ENCODE measurements around the gene LRP2BP.
"Not testable (repeated sequence)": the region's sequence is repeated elsewhere in the genome, so short reads cannot be mapped to it uniquely, and the experiment has no call there.

Gene LRP2BP

DNA sequence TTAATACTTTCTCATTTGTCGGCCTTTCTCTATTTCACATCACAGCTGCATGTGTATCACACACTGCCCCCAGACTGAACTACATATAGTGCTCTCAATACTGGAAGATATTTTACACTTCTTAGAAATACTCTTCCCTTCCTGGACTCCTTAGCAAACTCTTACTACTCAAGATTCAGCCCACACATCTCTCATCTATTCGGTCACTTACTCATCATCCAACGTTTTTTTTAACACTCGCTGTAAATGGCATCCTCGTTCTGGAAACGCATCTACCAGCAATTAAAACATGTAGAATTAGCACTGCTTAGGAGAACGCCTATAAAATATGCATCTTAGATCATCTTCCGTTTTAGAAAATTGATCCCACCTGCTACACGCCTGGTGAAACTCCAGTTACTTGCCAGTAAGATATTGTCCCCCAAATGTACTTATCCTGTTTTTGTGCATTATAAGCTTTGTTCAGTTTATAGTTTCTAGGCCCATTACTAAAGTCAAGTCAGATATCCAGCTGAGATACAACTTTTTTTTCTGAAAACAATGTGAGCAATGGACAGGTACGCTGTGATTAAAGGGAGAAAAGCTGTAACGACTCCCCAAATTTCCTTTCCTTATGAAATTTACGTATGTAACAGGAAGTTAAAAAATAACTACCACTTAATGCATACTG lies 1.0 kb downstream of the LRP2BP start:
- DNase-seq, result no peak

DNA sequence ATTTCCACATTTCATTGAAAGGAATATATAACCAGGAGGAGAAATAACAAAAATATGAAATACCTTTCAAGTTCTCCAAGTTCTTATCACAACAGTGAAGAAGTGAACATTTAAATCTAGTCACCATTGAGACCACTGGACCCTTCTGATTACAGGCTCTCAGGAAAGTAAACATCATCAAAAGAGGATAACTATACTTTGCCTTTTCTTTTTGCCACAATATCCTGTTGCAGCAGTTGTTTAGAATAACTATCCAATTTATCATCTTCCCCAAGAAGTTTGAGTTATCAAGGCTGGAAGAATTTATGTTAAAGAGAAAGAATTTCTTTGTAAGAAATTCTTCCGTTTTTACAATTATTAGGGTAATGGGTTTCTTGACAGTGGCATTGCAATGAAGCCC lies 3.6 kb downstream of the LRP2BP start:
- DNase-seq, result no peak

DNA sequence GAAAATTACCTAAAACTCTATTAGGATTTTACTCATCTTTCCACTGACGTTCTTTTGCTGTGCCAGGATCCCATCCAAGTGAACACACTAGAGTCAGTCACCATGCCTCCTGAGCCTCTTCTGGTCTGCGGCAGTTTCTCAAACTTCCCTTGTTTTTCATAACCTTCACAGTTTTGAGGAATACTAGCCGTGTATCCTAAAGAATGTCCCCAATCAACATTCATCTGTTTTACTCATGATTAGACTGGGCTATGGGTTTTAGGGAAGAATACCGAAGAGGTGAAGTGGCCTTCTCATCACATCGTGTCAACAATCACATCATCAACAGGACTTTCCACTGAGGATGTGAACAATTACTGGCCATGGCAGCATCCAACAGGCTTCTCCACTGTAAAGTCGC lies 4.8 kb downstream of the LRP2BP start:
- DNase-seq, result no peak

DNA sequence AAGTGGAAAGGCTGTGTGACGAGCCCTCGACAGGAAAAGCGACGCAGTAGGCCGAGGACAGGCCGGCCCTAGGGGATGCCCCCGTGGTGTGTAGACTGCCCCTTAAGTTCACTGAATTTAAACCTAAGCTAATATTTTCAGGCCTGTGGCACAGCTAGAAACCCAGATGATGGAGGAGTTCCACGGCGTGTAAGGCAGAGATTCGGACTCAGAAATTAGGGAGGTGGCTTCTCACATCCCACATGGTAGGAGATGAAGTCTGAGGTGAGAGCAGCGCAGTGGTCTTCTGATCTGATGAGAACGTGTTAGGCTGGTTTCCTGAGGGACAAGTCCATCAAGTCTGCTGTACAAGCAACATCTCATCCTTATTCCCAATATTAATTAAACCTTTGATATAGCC lies 7.8 kb downstream of the LRP2BP start:
- DNase-seq, result no peak

DNA sequence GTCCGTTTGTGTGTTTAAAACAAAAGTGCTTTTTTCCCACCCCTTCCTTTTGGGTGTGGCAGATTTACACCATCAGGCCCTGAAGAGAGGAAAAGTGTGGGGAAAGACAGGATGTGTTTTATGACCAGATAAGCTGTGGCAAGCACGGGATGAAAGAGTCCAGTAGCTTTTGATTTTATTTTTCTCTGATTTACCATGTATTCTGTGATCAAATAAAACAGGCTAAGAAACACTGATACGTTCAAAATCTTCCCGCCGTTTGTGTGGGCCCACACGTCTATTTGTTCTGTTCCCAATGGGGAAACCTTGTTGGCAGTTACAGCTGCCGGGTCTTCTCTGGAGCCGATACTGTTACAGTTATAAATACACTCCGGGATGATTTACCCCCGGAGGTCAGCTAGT lies 10.8 kb downstream of the LRP2BP start:
- no peak for DNase-seq

DNA sequence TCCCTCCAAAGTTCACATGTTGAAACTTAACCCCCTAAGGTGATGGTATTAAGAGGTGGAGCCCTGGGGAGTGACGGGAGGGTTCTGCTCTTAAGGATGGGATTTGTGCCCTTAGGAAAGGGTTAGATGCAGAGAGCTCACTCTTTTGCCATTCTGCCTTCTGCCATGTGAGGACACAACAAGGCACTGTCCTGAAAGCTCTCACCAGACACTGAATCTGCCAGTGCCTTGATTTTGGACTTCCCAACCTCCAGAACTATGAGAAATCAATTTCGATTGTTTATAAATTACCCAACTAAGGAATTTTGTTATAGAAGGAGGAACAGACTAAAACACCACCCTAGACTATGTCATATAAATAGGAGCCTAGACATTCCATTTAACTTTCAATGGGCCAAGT lies 11.7 kb downstream of the LRP2BP start:
- no peak for DNase-seq

DNA sequence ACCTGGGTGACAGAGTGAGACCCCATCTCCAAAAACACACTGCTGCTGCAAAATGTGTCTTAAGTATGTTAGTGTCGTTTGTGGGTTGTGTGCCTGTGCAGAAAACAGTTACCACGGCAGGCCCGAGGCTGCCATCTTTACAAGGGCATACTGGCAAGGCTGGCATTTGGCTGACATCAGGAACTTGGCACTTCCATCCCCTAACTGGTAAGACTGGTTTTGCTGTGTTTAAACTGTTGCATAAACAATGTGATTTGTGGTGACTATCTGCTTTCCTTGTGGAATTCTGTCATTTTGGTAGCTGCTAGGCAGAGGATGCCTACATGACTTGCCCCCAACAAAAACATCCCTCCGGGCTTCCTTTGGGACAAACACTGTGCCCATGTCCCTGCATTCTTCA lies 12.3 kb downstream of the LRP2BP start:
- DNase-seq, result no peak

DNA sequence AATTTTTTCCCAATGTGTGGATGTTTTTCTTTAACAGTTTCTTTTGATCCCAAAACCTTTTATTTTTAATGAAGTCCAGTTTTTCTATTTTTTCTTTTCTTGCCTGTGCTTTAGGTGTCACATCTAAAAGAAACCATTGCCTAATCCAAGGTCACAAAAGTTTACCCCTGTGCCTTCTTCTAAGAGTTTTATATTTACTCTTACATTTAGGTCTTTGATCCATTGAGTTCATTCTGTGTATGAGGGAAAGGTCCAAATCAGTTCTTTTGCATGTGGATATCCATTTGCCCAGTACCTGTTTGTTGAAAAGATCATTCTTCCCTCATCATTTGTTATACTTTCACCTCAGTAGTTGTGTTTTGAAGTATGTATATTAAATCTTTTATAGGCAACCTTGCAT lies 13.0 kb downstream of the LRP2BP start:
- DNase-seq, result no peak

DNA sequence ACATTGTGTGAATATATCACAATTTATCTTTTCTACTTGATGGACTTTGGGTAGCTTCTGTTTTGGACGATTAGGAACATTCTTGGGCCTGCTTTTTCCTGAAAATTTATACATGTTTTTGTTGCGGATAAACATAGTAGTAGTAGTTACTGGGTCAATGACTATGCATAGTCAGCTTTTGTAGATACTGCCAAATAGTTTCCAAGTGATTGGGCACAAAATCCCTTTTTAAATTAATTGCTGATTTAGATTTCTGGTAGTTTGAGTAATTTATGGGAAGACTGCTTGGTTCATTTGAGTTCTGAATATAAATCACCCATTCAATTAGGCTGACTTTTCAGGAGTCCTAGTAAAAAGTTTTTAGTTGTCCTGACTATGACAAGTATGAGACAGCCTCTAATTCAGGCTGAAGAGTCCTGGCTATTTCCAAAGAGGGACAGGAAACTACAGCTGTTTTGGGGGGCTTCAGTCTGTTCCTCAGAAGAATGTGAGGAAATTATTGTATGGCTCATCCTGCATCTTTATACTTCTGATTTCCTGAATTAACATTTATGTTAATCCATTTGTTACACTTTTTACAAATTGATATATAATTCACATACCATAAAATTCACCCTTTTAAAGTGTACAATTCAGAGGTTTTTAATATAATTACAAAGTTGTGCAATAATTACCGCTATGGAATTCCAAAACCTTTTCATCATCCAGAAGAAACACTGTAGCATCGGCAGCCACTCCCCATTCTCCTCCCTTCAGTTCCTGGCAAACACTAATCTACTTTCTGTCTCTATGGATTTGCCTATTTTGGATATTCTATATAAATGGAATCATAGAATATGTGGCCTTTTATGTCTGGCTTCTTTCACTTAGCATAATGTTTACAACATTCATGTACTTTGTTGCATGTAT lies 14.2 kb downstream of the LRP2BP start:
- DNase-seq, result no peak

DNA sequence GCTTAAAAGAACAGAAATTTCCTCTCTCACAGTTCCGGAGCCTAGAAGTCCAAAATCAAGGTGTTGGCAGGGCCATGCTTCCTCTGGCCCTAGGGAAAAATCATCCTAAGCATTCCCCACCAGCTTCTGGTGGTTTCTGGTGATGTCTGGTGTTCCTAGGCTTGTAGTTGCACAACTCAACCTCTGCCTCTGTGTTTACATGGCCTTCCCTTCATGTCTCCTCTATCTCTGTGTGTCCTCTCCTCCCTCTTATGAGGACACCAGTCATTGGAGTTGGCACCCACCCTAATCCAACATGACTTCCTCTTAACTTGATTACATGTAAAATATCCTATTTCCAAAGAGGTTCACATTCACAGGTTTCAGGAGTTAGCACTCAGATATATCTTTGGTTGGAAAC lies 15.4 kb downstream of the LRP2BP start:
- DNase-seq, result no peak

DNA sequence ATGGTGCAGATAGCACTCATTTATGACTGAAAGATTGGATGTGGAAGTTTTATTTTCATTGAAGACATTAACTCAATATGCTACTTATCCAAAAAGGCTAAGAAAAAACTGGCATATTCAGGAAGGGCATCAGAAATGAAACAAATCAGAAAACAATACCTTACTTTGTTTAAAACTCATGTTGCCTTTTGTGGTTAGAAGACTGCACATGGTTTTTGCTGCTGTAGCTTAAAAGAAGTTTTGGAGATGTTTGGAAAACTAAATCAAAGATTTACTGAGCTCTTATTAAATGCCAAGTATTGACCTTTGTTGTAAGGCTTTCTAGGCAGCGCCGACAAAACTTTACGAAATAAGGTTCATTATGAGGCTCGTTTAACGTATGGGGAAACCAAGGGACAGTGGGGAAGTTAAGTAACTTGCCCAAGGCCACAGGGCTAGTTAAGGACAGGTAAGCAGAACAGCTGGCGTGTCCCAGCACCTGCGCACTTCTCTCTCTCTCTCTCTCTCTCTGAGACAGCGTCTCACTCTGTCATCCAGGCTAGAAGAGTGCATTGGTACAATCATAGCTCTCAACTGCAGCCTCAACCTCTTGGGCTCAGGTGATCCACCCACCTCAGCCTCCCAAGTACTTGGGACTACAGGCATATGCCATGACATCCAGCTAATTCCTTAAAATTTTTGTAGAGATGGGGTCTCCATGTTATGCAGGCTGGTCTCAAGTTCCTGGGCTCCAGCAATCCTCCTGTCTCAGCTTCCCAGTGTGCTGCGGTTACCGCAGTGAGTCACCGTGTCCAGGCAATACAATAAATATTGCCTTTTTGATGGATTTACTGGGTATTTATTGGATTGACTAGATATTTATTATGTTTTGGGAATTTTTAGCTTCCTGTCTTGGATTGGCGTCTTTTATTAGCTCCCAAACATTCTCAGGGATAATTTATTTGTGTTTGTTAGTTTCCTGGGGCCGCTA lies 16.1 kb downstream of the LRP2BP start:
- no peak for DNase-seq

DNA sequence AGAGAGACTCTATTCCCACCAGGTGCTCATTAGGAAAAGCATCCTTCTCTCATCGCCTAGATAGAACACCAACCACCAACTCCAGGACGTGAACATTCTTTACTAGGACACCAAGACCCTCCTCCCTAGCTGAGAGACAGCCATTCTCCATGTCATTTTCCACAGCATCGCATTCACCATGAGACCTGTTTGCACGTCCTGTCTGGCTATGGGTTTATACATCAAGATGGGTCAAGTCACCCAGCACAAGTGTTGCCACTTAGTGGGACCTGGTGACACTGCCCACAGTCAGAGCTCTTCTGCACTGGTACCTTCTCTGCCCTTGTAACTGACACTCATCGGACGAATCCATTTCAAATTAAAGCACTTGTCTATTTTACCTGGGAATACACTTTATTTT lies 17.5 kb downstream of the LRP2BP start:
- DNase-seq, result no peak

DNA sequence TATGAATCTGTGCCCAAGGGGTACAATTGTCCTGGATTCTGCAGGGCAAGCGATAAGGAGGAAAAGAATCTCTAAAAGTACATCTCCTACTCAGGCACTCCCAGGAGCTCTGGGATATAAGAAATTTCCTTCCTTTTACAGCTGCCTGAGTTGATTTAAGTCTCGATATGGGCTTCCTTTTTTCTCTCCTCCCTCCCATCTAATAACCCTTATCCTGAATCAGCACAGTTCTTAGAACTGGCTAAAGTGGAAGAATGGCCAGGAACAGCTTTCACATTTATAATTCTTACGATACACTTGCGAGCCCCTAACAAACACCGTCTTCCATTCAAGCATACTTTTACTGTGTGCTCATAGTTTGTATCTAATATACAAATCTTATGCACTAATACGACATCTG lies 21.2 kb downstream of the LRP2BP start:
- no peak for DNase-seq

DNA sequence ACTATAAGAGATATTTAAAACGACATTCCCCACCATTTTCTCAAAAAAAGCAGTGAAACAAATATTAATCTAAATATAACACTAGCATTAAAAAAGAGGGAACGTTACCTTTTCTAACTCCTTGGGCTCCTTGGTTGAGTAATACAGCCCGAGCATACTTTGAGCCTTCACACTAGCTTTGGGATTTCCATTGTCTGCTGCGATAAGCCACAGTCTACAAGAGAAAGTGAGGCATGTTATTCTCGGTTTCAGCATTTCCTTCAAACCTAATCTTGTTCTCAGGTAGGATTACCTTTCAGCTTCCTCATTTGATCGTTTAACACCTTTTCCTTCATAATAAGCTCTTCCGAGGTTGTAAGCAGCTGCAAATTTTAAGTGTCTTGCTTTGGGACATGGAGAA lies 21.7 kb downstream of the LRP2BP start:
- no peak for DNase-seq

DNA sequence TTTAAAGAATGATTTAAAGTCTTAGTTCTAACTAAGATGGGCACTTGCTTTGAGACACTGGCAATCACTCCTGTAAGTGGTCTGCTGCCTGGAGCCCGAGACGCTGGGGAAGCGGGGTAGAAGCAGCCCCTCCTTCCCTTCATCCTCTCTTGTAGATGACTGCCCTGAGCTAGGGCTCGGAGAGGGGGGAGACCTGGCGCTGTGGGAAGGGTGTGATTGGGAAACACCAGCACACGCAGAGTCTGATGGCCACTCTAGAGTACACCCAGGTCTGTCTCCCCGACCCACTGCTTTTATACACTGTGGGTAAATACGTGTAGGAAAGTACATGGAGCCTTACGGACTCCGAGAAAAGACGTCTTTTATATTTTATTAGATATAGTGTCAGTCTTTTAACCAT lies 24.0 kb downstream of the LRP2BP start:
- no peak for DNase-seq

DNA sequence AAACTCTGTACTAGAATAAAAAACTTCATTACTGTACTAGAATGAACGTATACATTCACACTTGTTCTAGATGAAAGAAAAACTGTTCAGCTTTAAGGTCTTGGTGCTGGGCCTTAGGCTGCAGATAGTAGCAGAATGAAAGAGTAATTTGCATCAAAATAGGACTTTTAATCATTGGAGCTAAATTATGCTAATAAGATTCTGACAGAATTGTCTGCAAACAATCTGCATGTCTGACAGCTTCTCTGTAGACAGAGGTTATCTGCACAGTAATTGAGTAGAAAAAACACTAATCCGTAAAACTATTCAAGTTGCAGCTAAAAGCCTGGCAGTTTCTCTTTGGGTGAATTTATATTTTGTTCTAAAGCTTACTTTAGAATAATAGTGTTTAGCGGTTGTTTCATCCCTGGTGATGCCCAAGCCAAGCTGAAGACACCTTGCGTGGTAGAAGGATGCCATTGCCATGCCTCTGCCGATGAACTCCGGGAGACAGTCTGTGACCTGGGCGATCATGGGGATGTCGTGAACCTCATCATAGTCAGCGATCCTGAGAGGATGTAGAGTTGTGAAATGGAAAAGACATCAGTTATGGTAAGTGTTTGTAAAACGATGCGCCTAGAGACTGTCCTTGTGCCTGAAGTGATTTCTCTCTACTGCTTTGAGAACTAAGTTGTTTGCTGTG lies 25.3 kb downstream of the LRP2BP start:
- DNase-seq, result no peak

DNA sequence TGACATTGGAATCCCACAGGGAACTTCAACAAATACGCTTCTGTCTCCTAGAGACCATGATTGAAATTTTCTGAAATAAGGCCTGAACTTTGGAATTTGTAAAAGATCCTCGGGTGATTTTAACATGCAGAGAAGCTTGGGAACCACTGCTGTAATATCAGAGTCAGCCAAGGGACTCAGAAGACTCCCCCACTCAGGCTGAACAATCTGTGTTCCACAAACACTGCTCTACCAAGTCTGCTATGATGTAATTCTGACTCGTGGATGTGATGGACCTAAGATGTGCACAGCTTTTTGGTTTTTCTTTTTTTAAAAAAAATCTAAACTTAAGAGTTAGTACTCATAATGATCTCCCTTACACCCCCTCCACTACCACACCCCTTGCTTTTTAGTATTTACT lies 26.0 kb downstream of the LRP2BP start:
- no peak for DNase-seq

DNA sequence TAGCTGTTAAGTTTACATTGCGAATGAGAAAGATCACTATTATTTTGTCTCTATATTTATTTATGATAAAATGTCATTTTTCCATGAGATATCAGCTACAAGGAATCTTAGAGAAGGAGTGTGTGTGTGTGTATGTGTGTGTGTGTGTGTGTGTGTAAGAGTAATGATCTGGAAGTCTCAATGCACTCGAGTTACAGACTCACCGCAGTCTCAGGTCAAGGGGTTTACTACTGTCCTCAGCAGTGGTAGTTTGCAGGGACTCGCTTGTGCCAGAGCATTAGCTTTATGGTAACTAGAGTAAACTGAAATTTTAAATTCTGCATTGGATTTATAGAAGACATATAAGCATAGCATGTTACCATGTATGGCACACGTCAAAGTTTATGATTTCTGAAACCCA lies 30.8 kb downstream of the LRP2BP start:
- DNase-seq, result no peak

DNA sequence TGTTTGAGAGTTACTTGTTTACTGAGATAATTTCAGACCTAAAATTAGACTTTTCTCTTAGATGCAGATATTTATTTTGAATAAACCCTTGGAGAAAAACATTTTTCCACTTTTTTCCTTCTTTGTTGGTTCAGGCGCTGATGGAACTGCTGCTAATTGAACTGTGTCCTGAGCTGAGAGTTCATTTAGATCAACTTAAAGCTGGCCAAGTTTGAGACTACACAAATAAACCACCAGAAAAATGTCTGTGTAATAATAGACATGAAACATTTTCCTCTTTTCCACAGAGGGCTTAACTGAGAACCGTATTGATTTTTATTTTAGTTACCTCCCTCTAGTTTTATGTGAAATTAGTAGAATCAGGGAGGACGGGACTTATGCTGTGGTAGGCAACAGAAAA lies 32.5 kb downstream of the LRP2BP start:
- no peak for DNase-seq

DNA sequence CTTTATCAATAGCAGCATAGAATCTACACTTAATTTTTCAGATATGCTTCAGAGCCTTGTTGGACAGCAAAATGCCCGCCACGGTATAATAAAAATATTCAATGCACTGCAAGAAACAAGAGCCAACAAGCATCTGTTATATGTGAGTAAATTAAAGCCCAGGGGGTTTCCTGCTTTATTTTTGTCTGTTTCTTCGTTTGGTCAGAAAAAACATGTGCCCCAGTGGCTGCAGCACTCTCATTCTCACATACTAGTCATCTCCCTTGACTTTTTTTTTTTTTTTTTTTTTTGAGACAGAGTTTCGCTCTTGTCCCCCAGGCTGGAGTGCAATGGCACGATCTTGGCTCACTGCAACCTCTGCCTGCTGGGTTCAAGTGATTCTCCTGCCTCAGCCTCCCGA lies 33.2 kb downstream of the LRP2BP start:
- not testable (repeated sequence) for DNase-seq

DNA sequence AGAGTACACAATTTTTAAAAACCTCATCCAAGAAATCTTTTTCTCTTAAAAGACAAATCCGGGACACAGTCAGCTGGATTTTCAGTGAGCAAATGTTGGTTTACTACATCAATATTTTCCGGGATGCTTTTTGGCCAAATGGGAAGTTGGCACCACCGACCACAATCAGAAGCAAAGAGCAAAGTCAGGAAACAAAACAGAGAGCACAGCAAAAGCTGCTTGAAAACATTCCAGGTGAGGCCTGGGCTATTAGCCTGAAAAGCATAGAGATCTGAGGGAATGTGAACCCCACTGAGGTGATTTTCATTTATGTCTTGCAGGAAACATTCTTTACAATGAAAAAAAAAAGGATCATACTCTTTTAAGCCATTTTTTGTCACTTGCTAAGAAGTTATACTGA lies 33.9 kb downstream of the LRP2BP start:
- DNase-seq, result no peak

DNA sequence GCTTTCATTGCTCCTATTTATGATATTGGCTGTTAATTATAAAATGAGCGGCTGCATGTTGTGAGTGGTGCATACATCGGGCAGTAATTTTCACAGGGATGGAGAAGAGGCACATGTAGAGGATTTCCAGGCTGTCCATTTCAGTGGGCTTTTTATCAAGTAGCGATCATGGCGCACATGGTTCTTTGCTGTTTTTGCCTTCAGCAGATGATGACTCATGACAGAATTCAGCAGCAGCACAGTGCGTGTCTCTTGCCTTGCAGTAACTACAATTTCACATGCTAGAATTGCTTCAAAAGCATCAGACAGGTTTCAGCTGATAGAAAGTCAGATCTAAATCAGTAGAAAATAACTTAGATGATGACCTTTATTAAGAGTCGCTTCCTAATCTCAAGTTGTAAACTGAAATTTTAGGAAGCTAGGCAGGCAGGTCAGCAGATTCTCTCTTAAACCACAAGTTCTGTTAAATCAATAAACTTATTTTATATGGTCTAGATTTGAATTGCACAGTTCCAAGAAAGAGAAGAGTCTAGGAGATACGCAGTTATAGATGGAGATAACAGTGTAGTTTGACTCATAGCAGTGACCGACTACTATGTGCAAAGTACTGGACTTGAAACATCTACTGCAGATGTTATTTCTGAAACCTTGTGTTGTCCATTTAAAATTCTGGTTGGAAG lies 35.8 kb downstream of the LRP2BP start:
- DNase-seq, result no peak

Measured in suppressor macrophage treated with lipopolysaccharide for 4 hours (primary cell).